HG03139 (cell line): Measurements from ENCODE around the gene GSTM5.
"Not testable (repeated sequence)": the region's sequence is repeated elsewhere in the genome, so short reads cannot be mapped to it uniquely, and the experiment has no call there.

Experiments
- ATAC-seq: cut with Tn5 transposase; IDR thresholded peaks from one replicate; pipeline ENCODE4 v1.9.1; 2021; ENCODE audit not compliant: unreplicated experiment

The GSTM5 gene

DNA sequence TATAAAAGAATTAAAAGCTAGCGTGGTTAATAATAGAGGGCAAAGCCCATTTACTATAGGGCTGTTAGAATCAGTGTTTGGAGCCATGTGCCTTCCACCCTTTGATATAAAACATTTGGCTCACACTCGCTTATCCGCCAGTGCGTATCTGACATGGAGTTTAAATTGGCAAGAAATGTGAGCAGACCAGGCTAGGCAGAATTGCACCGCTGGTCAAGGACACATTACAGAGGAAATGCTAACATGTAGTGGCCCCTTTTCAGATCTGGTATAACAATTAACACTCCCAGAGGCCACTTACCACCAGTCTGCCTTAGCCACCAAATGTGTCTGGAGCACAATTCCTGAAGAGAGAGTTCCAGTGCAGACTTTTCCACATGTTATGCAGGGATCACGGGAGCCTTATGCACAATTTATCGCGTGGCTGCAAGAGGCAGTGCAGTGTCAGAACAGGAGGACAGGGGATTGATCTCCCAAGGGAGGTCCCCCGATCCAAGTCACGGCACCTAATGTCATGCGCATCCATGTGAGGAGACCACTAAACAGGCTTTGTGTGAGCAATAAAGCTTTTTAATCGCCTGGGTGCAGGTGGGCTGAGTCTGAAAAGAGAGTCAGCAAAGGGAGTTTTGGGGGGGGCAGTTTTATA is 14.8 kb downstream of the GSTM5 start:
- ATAC-seq, result no peak

DNA sequence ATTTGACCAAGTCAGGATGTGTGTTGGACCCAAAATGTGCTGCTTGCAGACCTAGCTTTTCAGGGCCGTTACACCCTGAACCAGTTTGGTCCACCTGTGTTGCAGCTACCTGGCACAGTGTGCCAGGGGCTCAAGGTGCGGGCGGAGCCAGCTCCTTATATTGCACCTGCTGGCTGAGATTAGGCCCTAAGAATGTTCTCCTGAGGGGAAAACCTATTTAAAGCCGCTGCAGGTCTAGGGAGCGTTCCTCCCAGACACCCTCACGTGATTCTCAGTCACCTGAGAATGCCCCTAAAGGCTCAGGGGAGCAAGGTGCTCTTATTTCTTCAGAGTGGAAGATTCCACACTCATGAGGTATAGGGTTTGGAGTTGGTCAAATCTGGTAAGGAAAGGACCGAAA is 16.8 kb downstream of the GSTM5 start:
- no peak for ATAC-seq

DNA sequence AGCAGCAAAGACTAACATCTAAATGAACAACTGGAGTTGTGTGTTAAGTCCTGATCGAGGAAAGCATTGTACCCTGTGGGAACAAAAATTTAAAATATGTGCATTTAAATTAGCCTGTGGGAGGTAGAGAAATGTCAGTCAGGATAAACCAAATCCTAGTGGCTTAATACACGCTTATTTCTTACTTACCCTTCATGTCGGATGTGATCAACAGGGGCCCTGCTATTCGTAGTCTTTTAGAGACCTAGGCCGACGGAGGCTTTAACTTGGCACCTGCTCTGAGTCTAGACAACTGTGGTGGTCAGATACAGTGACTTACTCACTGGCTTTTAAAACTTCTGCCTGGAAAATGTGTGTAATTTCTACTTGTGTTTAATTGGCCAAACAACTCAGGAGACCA is 18.6 kb downstream of the GSTM5 start:
- ATAC-seq, result no peak

DNA sequence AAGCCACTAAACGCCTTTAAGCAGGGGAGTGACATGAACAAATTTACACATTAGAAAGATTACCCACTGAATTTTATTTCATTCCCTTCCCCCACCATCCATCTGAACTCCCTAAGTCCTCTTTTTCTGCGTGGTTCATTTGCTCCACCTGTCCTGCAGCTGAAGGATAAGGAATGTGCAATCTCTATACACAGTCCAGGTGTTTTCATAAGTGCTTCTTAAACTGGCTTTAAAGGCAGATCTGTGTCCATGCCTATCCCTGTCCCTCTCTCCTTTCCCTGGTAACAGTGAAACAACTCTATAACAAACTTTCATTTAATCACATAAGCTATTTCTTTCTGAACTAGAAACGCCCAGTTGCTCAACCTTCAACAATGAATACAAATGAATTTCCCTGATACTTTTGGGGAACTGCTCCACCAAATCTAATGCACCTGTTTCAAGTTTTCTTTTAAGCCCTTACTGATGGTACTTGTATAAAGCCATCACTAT is 20.4 kb downstream of the GSTM5 start:
- no peak for ATAC-seq

DNA sequence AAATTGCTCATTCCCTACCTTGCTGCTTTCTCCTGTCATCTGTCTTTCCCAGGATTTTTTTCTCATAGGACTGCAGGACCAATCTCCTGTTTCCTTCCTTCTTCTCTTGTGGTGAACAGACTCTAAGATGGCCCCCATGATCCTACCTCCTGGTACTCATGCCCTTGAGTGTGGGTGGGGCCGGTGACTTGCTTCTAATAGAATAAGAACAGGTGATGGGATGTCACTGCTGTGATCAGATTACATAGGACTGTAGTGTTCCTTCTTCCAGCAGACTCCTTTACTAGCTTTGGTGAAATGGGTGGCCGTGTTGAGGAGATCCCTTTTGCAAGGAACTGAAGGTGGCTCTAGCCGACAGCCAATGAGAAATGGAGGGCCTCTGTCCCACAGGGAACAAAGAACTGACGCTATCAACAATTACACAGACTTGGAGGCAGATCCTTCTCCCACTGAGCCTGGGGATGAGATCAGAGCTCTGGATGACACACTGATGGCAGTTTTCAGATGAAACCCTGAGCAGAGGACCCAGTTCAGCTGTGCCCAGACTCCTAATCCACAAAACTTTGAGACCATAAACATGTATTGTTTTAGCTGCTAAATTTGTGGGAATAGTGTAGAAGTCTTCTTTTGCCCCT is 21.3 kb downstream of the GSTM5 start:
- no peak for ATAC-seq

DNA sequence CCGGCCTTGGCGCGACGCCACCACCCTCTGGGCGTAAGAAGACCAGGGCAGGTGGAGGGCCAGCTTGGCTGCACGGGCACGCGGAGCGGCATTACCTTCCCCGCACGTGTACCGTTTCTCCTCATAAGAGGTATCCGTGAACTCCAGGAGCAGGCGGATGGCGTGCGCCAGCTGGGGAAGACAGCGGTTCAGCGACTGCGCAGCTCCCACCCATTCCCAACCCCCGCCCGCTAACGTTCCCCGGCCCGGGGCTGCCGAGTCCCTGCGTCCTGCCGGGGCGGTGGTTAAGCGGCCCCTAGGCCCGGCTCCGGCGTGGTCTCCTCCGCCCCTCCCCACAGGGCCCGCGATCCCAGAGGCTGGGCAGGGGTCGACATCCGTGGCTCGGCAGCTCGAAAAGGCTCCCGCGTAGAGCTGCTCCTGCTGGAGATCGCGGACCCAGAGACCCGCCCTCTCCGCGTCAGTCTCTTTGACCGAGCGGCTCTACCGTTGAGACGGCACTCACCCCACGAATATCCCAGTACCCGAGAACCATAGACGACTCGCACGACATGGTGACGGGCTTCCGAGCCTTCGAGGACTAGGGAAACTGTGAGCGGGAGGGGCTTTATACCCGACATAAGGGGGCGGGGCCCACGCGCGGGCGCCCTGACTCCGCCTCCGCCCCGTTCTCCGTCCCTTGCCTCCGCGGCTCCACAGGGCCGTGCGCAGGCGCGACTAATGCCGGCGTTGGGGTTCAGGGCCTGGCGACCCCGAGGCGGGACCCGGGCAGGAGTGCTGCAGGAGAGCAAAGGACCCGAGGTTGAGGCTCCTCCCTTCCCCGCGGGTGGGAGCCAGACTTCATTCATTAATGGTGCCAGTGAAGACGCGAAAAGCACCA is 27.9 kb downstream of the GSTM5 start:
- peak; percentile 77 for ATAC-seq

DNA sequence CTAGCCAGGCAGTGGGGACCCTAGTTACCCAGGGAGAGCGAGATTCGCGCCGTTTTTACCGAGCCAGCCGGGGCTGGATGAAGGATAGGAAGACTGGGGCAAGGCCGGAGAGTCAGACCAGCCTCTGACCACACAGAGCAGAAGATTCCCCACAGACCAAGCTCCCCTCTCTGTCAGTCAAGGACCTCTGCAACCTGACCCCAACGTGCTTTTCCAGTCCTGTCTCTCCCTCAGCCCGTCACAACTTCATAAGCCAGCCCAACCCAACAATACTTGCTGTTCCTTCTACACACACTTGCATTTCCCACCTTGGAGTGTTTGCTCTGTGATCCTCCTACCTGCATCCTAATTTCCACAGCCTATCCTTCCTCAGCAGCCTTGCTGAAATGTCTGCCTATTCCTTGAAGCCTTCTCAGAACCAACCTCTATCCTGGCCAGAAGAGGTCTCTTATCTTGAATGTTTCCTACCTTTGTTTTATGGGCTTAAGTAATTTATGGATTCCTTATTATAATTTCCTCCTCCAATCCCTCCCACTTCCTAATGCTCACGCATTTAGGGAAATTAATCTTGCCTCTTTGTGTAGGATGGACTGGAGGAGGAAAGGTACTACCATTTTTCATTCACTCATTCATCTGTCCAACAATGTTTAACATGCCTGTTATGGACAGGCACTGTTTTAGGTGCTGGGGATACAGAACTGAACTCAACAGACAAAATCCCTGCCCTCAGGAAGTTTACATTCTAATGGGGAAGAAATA is 28.7 kb downstream of the GSTM5 start, which contains the start of gene GSTM3:
GSTM3 (minus strand) TSS at position 424 of the 759 bp plus-strand sequence. CDS start 751 bp downstream, outside the sequence.
- ATAC-seq, result no peak

GRCh38 chr1:109748311-109748710 is 36.3 kb downstream of the GSTM5 start:
- ATAC-seq, result not testable (repeated sequence)

DNA sequence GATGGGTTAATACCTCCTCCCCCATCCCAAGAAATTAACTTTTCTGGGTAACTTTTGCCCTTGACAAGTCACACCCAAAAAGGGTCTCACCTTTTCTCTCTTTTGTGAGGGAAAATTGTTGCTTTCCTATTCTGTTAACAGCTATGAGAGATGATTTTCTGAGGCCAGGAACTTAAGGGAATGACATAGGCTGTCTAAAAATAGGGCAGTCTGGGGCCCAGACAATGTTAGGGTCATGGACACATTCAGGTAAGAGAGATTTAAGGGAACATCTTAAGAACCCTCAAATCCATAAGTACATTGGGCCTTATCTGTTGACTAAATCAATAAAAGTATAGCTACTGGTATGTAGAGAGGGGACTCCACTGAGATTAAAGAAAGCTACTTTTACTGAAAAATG is 37.2 kb downstream of the GSTM5 start:
- ATAC-seq, result no peak

DNA sequence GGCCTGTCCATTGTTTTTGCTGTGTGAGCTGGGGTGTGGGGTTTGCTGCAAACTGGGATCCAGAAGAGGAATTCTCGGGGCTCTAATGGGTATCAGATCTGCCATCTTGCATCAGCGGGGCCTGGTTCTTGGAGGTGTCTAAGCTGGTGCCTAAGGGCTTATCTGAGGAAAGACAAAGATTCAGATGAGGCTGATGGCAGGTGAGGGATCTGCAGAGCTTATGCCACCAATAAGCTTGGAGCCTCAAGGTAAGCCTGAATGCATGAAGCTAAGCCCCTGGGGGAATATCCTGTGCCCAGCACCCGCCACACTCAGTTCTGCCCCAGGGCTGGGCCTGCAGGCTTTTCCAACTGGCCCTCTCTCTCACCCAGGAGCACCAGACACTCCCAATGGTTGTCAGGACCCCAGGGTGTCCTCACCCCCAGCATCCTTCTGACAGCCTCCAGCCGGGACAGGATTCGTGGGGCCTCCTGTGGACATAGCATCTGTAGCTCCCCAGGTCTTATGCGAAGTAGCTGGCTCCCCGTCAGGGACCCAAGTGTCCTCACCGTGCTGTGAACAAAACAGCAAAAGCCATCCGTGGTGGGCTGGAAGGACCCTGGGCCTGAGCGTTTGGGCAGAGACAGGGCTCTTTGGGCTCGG is 38.3 kb downstream of the GSTM5 start:
- ATAC-seq, result no peak

GRCh38 chr1:109750920-109751319 is 38.9 kb downstream of the GSTM5 start:
- no peak for ATAC-seq

- no peak for ATAC-seq
These were observed 39.6 kb downstream of the GSTM5 start for GRCh38 chr1:109751531-109752260.

GRCh38 chr1:109754738-109755137 is 42.7 kb downstream of the GSTM5 start:
- ATAC-seq, result no peak

DNA sequence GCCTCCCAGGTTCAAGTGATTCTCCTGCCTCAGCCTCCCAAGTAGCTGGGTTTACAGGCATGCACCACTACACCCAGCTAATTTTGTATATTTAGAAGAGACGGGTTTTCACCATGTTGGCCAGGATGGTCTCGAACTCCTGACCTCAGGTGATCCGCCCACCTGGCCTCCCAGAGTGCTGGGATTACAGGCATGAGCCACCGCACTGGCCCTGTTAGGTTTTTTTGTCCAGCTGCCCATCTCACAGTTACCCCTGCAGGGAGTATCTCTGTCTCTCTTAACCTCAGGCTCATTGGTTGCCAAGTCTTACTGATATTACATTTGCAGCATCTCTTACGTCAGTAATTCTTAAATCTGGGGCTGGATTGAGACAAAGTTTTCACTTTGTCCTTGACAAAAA is 44.3 kb downstream of the GSTM5 start:
- ATAC-seq, result not testable (repeated sequence)

DNA sequence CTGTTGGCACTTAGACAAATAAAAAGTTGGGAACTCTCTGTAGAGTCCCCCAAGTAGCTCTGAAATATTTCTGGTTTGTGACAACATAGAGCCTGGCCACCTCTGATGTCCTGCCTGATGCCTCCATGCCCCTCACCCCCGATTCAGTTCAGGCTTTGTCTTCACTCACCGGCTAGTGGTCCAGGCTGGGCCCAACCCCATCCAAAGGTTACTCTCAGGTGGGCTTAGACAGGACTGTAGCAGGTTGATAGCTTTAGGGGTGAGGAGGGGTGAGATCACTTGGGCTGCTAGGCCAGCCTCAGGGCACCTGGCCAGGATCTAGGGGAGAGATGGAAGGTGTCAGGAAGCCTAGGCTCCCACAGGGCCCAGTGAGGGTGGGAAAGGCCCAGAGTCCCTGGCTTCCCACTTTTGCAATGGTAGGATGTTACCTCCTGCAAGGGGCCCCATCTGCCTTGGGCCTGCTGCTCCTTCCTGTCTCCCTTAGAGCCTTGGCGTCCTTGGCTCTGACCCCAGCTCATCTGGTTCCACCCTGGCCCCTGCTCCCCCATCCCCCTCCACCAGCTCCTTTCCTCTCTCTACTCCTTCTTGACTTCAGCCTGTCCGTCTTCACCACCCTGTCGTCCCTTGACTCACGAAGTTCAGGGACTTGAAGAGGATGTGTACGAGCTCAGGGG is 44.9 kb downstream of the GSTM5 start:
- no peak for ATAC-seq

GRCh38 chr1:109757936-109758786 is 46.1 kb downstream of the GSTM5 start:
- ATAC-seq, result no peak

DNA sequence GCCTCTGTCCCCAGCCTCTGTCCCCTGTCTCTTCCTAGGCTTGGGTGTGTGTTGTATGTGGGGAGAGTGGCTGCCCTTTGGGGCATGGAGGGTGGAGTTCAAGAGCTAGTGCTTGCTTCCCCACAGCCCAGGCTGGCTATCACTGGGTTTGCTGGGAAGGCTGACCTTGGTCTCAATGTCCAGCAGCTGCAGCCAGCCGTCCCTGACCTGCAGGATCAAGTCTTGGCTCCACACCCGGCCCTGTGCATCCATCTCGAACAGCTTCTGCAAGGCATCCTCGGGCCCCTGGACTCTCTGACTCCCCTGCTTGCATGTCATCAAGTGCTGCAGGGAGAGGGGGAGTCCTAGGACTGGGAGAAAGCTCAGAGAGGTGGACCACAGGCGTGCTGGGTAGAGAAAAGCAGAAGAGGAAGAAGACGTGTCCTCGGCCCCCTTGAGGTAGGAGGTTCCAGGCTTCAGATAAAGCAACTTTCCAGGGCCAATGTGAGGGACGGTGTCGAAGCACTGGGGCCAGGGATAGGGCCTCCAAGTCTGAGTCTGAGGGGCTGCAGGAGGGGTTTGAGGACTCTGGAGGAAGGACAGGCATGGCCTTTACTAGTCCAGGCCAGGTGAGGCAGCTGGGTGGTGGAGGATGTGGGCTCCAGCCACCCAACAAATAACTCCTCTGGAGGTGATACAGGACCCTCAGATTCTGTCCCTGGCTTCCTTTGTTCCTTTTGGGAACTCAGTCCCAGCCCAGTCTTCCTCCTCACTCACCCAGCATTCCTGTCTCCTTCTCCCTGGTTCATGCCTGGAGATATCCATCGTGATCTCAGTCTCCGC is 47.7 kb downstream of the GSTM5 start:
- no peak for ATAC-seq
